IMR-90 (cell line): ENCODE results near the gene GLRX2. TPM values are rescaled to one million over a fixed set of nuclear protein-coding genes. Genes with fewer than 3 reads are reported as not detected.

Source experiments
- ATAC-seq: fragments of 200-7000 bp; cut with Tn5 transposase; 2 replicates; pipeline ENCODE4 v1.9.1; 2020; ENCODE audit warnings: low read depth, mild to moderate bottlenecking, moderate library complexity
- BruUV-seq: library from RNA; stranded (reverse); fragments of 400-500 nt; replicated peaks from 2 replicates; lab custom pipeline; 2021; lab: Mats Ljungman, UMichigan
- CTCF ChIA-PET: fragments of 300-600 bp; formaldehyde crosslinking; extraction: SDS; loops from one replicate; lab custom pipeline; 2021; ENCODE audit warnings: antibody characterized with exemption; lab: Yijun Ruan, JAX
- POLR2A ChIA-PET: fragments of 300-600 bp; sonication (Branson Sonifier 250); formaldehyde crosslinking; loops from one replicate; lab custom pipeline; 2022; ENCODE audit warnings: antibody characterized with exemption; ENCODE audit not compliant: unreplicated experiment; lab: Charles Lee
- DNase-seq: peaks from one replicate; pipeline ENCODE4 v3.0.0; 2013
- H2AFZ ChIP-seq: replicated peaks from 2 replicates; pipeline ENCODE3; 2013; ENCODE audit warnings: low read length, mild to moderate bottlenecking; ENCODE audit not compliant: poor library complexity
- H2AK5ac ChIP-seq: 2 replicates; pipeline ENCODE4 v1.6.1; 2013; ENCODE audit warnings: low read depth, low read length, inconsistent platforms
- H2AK9ac ChIP-seq: replicated peaks from 2 replicates; pipeline ENCODE3; 2013; ENCODE audit warnings: mild to moderate bottlenecking, low read depth, low read length, moderate library complexity; ENCODE audit not compliant: poor library complexity
- H2BK120ac ChIP-seq: 2 replicates; pipeline ENCODE4 v1.6.1; 2013; ENCODE audit warnings: low read depth, low read length, inconsistent platforms
- H2BK15ac ChIP-seq: 3 replicates; pipeline ENCODE4 v1.6.1; 2013; ENCODE audit warnings: low read depth, low read length, inconsistent platforms
- H2BK20ac ChIP-seq: 2 replicates; pipeline ENCODE4 v1.6.1; 2013; ENCODE audit warnings: low read depth, mild to moderate bottlenecking, inconsistent platforms, low read length, moderate library complexity
- H2BK5ac ChIP-seq: 2 replicates; pipeline ENCODE4 v1.6.1; 2013; ENCODE audit warnings: mild to moderate bottlenecking, low read depth, low read length, inconsistent platforms; ENCODE audit not compliant: poor library complexity, severe bottlenecking
- H3K14ac ChIP-seq: replicated peaks from 2 replicates; pipeline ENCODE4 v1.6.1; 2013; ENCODE audit warnings: low read depth, low read length, inconsistent platforms
- H3K18ac ChIP-seq: 2 replicates; pipeline ENCODE4 v1.6.1; 2013; ENCODE audit warnings: low read depth, low read length, control low read depth
- H3K23ac ChIP-seq: 2 replicates; pipeline ENCODE4 v1.6.1; 2013; ENCODE audit warnings: low read depth, low read length, inconsistent platforms
- H3K27ac ChIP-seq: 2 replicates; pipeline ENCODE4 v1.5.1; 2013; ENCODE audit warnings: mild to moderate bottlenecking, control low read depth, low read length; ENCODE audit not compliant: insufficient read depth
- H3K27me3 ChIP-seq: 2 replicates; pipeline ENCODE4 v1.6.1; 2013; ENCODE audit warnings: low read length; ENCODE audit not compliant: control insufficient read depth, insufficient read depth
- H3K36me3 ChIP-seq: 2 replicates; pipeline ENCODE4 v1.6.1; 2013; ENCODE audit warnings: low read length, mixed read lengths; ENCODE audit not compliant: control insufficient read depth, insufficient read depth
- H3K4ac ChIP-seq: 2 replicates; pipeline ENCODE4 v1.6.1; 2013; ENCODE audit warnings: low read depth, low read length, inconsistent platforms
- H3K4me1 ChIP-seq: 2 replicates; pipeline ENCODE4 v1.6.1; 2013; ENCODE audit warnings: low read length, mixed read lengths; ENCODE audit not compliant: control insufficient read depth, insufficient read depth
- H3K4me2 ChIP-seq: 2 replicates; pipeline ENCODE4 v1.6.1; 2013; ENCODE audit warnings: low read depth, mild to moderate bottlenecking, control low read depth, low read length, moderate library complexity
- H3K4me3 ChIP-seq: 2 replicates; pipeline ENCODE4 v1.5.1; 2013; ENCODE audit warnings: low read depth, mild to moderate bottlenecking, control low read depth, low read length, moderate library complexity; ENCODE audit not compliant: insufficient read depth
- H3K56ac ChIP-seq: 2 replicates; pipeline ENCODE4 v1.6.1; 2013; ENCODE audit warnings: low read length, inconsistent platforms; ENCODE audit not compliant: insufficient read depth; ENCODE audit errors: extremely low read depth
- H3K79me1 ChIP-seq, 2 experiments: 2 replicates each; pipeline ENCODE4 v1.6.1; 2013; ENCODE audit warnings: low read length in 2 of 2, inconsistent platforms in 1 of 2, low read depth in 1 of 2
- H3K9ac ChIP-seq: 2 replicates; pipeline ENCODE4 v1.6.1; 2013; ENCODE audit warnings: low read depth, low read length, control low read depth
- H3K9me1 ChIP-seq: 2 replicates; pipeline ENCODE4 v1.6.1; 2013; ENCODE audit warnings: low read length, inconsistent platforms; ENCODE audit not compliant: insufficient read depth
- H3K9me3 ChIP-seq: 2 replicates; pipeline ENCODE4 v1.6.1; 2013; ENCODE audit warnings: low read length; ENCODE audit not compliant: control insufficient read depth, insufficient read depth
- H4K20me1 ChIP-seq: 2 replicates; pipeline ENCODE4 v1.6.1; 2013; ENCODE audit warnings: low read length, inconsistent platforms; ENCODE audit not compliant: insufficient read depth
- H4K5ac ChIP-seq: 2 replicates; pipeline ENCODE4 v1.6.1; 2013; ENCODE audit warnings: mild to moderate bottlenecking, low read depth, low read length, control low read depth
- H4K8ac ChIP-seq, 2 experiments: 2 replicates each; pipeline ENCODE4 v1.6.1; 2013; ENCODE audit warnings: low read depth in 2 of 2, low read length in 2 of 2, control low read depth in 1 of 2, inconsistent platforms in 1 of 2
- H4K91ac ChIP-seq: 2 replicates; pipeline ENCODE4 v1.6.1; 2013; ENCODE audit warnings: low read depth, low read length, inconsistent platforms; ENCODE audit not compliant: insufficient read depth
- MAZ ChIP-seq: IDR thresholded peaks from 2 replicates; pipeline ENCODE4 v1.6.1; 2012; ENCODE audit warnings: low read depth, mild to moderate bottlenecking, low read length, improper control_type of control experiment, moderate library complexity, borderline replicate concordance
- MXI1 ChIP-seq: IDR thresholded peaks from 2 replicates; pipeline ENCODE4 v1.6.1; 2012; ENCODE audit warnings: low read depth, mild to moderate bottlenecking, low read length, moderate library complexity, borderline replicate concordance
- WGBS, 2 experiments: methylation state at CpG; one replicate each; pipeline versions ENCODE4 v1.1.5 to v1.1.7; 2013; ENCODE audit warnings: missing lambda C conversion rate in 2 of 2; ENCODE audit not compliant: insufficient read length in 1 of 2; ENCODE audit errors: extremely low coverage in 2 of 2; 5-methylcytosine and 5-hydroxymethylcytosine counted together
- dilution Hi-C: fragments of 300-500 bp; cut with HindIII; formaldehyde crosslinking; loops from one replicate; pipeline ENCODE4 v1.14.3; 2018; ENCODE audit warnings: low sequenced_read_pairs; ENCODE audit not compliant: unreplicated experiment
- in situ Hi-C: fragments of 300-500 bp; cut with MboI; formaldehyde crosslinking; loops from 3 replicates; pipeline ENCODE4 v1.14.3; 2019; ENCODE audit warnings: low sequenced_read_pairs, inconsistent platforms, mixed read lengths
- intact Hi-C: fragments of 100-400 bp; cut with micrococcal nuclease; formaldehyde crosslinking; loops from 2 replicates; pipeline ENCODE4 v1.10.0; 2022
- polyA plus RNA-seq, 3 experiments: library from polyadenylated mRNA; depleted of rRNA; stranded (reverse); fragments of >200 nt; gene quantifications; 2 replicates each; pipeline ENCODE4 v1.2.3, GENCODE V29; 2012; ENCODE audit warnings: low replicate concordance in 1 of 3
- total RNA-seq: library from RNA; depleted of rRNA; stranded (reverse); fragments of >200 nt; gene quantifications from 2 replicates; pipeline ENCODE4 v1.2.3, GENCODE V29; 2012
- TF ChIP-seq, protein P1 (sequence below): fragments of 150-350 bp; IDR thresholded peaks from 2 replicates; pipeline ENCODE4 v1.6.1; 2017; ENCODE audit warnings: mild to moderate bottlenecking, antibody characterized with exemption, low read length, low read depth

Gene GLRX2
- total and polyA plus RNA-seq, 2 of the 4 experiments (the other 2 are of a cell fraction), result 2.0 to 15.9 TPM

DNA sequence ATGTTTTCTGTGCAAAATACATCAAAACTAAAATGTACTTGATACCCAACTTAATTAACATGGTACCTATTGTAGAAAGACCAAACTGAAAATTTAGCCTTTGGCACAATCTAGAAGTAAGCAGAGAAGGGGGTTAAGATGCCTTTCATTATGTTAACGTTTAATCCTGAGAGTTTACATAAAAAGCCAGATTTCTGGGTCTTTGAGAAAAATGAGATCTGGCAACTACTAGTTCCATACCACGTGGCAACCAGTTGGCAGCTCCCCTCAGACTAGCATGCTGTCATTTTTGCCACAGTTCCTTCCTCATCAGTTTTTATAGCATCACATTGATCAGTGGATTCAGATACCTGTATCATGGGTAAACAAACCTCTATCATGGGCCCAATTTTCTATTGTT, 44.3 kb downstream of the GLRX2 start:
- Histone ChIP-seq H3K4ac (peak overlapping the region; percentile 8; the same call in 1 of the 2 replicates), H2BK5ac (peak overlapping the region; percentile 48), H4K20me1 (peaks cover 15% of the 10 kb centered on the region; the same call in 1 of the 2 replicates), H3K9me1 (peaks cover 6% of the 10 kb centered on the region), H3K18ac (no peak overlapping the region), H4K8ac (no peak overlapping the region), H3K4me1 (peaks cover 2% of the 10 kb centered on the region; the same call in 1 of the 2 replicates), H3K4me3 (peak overlapping the region; percentile 82), H3K14ac (peak overlapping the region; percentile 52; the same call in 1 of the 2 replicates), H2BK20ac (no peak overlapping the region), H3K4me2 (peak overlapping the region; percentile 83), H3K9me3 (no peaks in the 10 kb centered on the region), H3K36me3 (no peaks in the 10 kb centered on the region), H3K23ac (peak overlapping the region; percentile 77), H4K5ac (no peak overlapping the region; the same call in 1 of the 2 replicates), H2BK15ac (no peak overlapping the region), H3K27ac (peak overlapping the region; percentile 39; the same call in 1 of the 2 replicates), H2AFZ (no peak overlapping the region), H3K79me1 (peaks cover 5 to 42% of the 10 kb centered on the region in 2 experiments; a peak in 2 of 4 replicates), H2AK9ac (no peak overlapping the region), H3K56ac (peak overlapping the region; percentile 29; the same call in 1 of the 2 replicates), H3K27me3 (no peaks in the 10 kb centered on the region), H2BK120ac (no peak overlapping the region), H2AK5ac (no peak overlapping the region), H3K9ac (peak overlapping the region; percentile 79; the same call in 1 of the 2 replicates), H4K91ac (no peak overlapping the region)
- dilution Hi-C loops (no loop called here), in situ Hi-C loops (no loop called here), intact Hi-C loops (no loop called here)
- TSS peak; percentile 37 for BruUV-seq
- no CpG with 5 or more reads among the region's 2 CpGs for WGBS, 2 experiments
- TF ChIP-seq MXI1 (peak; percentile 84; the same call in 1 of the 2 replicates), MAZ (no peak)
- TF ChIP-seq, protein P1, sequence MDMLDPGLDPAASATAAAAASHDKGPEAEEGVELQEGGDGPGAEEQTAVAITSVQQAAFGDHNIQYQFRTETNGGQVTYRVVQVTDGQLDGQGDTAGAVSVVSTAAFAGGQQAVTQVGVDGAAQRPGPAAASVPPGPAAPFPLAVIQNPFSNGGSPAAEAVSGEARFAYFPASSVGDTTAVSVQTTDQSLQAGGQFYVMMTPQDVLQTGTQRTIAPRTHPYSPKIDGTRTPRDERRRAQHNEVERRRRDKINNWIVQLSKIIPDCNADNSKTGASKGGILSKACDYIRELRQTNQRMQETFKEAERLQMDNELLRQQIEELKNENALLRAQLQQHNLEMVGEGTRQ, result peak; percentile 46; the same call in 1 of the 2 replicates
- DNase-seq, result peak; percentile 22
- no peak for ATAC-seq
- ChIA-PET POLR2A (no interaction called here), CTCF (interaction anchor here (0.6 kb wide), 1 partner anchor 580 kb away, joined by 3 read pairs; no protein-coding TSS in a partner anchor)
